ENCODE measurements around the gene ELP4.

Gene ELP4

GRCh38 chr11:31676280-31676982 is 166.9 kb downstream of the ELP4 start:
- Histone ChIP-seq H3K27me3 (no peaks in the 10 kb centered on the region), H3K4me1 (ENCODE audit: control insufficient read depth in 1 of 2, insufficient read depth in 1 of 2, low read depth in 1 of 2, low read length in 1 of 2) (no peaks in the 10 kb centered on the region), H3K36me3 (no peaks in the 10 kb centered on the region), H3K4me3 (ENCODE audit: low read depth in 1 of 2, low read length in 1 of 2) (no peak overlapping the region), H3K27ac (no peak overlapping the region), H3K9me3 (no peaks in the 10 kb centered on the region)
- no peak for TF ChIP-seq CTCF (IDR thresholded peaks at IDR 0.05)

GRCh38 chr11:31680770-31681169 is 171.2 kb downstream of the ELP4 start:
- H3K36me3 ChIP-seq, result no peaks in the 10 kb centered on the region
- no peaks in the 10 kb centered on the region for H3K27me3 ChIP-seq
- H3K27ac ChIP-seq, result no peak overlapping the region
- TF ChIP-seq CTCF (IDR thresholded peaks at IDR 0.05), result no peak
- H3K4me1 ChIP-seq (ENCODE audit: control insufficient read depth in 1 of 2, insufficient read depth in 1 of 2, low read depth in 1 of 2, low read length in 1 of 2), result no peaks in the 10 kb centered on the region
- no peak overlapping the region for H3K4me3 ChIP-seq (ENCODE audit: low read depth in 1 of 2, low read length in 1 of 2)
- no peaks in the 10 kb centered on the region for H3K9me3 ChIP-seq

GRCh38 chr11:31687256-31687655 is 177.7 kb downstream of the ELP4 start:
- H3K27me3 ChIP-seq, result no peaks in the 10 kb centered on the region
- H3K9me3 ChIP-seq, result no peaks in the 10 kb centered on the region
- no peaks in the 10 kb centered on the region for H3K4me1 ChIP-seq (ENCODE audit: control insufficient read depth in 1 of 2, insufficient read depth in 1 of 2, low read depth in 1 of 2, low read length in 1 of 2)
- no peaks in the 10 kb centered on the region for H3K36me3 ChIP-seq
- no peak overlapping the region for H3K4me3 ChIP-seq (ENCODE audit: low read depth in 1 of 2, low read length in 1 of 2)
- no peak overlapping the region for H3K27ac ChIP-seq
- no peak for TF ChIP-seq CTCF (IDR thresholded peaks at IDR 0.05)

GRCh38 chr11:31687861-31688260 is 178.3 kb downstream of the ELP4 start:
- Histone ChIP-seq H3K36me3 (no peaks in the 10 kb centered on the region), H3K27me3 (no peaks in the 10 kb centered on the region), H3K4me1 (ENCODE audit: control insufficient read depth in 1 of 2, insufficient read depth in 1 of 2, low read depth in 1 of 2, low read length in 1 of 2) (no peaks in the 10 kb centered on the region), H3K4me3 (ENCODE audit: low read depth in 1 of 2, low read length in 1 of 2) (no peak overlapping the region), H3K9me3 (no peaks in the 10 kb centered on the region), H3K27ac (no peak overlapping the region)
- TF ChIP-seq CTCF (IDR thresholded peaks at IDR 0.05), result no peak

- Histone ChIP-seq H3K36me3 (no peaks in the 10 kb centered on the region), H3K27me3 (no peaks in the 10 kb centered on the region), H3K4me3 (ENCODE audit: low read depth in 1 of 2, low read length in 1 of 2) (no peak overlapping the region), H3K9me3 (no peaks in the 10 kb centered on the region), H3K27ac (no peak overlapping the region), H3K4me1 (ENCODE audit: control insufficient read depth in 1 of 2, insufficient read depth in 1 of 2, low read depth in 1 of 2, low read length in 1 of 2) (no peaks in the 10 kb centered on the region)
- no peak for TF ChIP-seq CTCF (IDR thresholded peaks at IDR 0.05)
Observed at GRCh38 chr11:31689559-31689958, 180.0 kb downstream of the ELP4 start.

Measured in neutrophil (primary cell).